Measurements from ENCODE around the gene RNF4.
"Not testable (repeated sequence)": the region's sequence is repeated elsewhere in the genome, so short reads cannot be mapped to it uniquely, and the experiment has no call there.

Gene RNF4

DNA sequence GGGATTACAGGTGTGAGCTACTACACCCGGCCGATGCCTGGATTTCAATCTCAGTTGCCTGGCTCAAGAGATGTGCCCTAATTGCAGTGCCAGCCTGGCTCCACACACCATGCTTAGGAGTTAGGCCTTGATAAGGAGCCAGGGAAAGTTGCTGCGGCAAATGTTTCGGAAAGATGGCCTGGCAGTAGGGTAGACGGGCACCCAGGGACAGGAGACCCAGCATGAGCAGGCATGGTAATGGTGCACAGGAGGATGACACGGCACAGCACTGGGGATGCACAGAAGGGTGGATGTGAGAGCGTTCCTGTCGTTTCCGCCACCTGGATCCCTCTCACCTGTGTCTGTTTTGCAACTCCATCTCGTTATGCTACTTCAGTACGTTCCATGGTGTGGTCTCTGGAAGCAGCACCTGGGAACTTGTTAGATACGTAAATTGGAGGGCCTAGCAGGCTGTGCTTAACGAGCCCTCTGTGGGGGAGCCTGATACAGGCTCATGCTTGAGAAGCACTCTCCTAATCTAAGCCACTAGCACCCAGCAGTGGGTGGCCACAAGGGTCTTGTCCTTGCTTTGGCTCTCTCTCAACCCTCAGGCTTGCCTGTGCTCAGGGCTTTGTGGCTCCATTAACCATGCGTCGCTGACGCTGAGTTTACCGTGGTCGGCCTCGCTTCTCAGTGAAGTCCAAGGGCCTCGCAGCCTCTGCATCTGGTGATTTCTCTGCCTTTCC is 20.3 kb downstream of the RNF4 start:
- FAIRE-seq: no peak

- FAIRE-seq: no peak
These were observed 21.1 kb downstream of the RNF4 start for GRCh38 chr4:2489841-2490552.

GRCh38 chr4:2492970-2493369 is 24.1 kb downstream of the RNF4 start:
- FAIRE-seq: no peak

- no peak for FAIRE-seq
These were observed 26.1 kb downstream of the RNF4 start for GRCh38 chr4:2494992-2495391.

DNA sequence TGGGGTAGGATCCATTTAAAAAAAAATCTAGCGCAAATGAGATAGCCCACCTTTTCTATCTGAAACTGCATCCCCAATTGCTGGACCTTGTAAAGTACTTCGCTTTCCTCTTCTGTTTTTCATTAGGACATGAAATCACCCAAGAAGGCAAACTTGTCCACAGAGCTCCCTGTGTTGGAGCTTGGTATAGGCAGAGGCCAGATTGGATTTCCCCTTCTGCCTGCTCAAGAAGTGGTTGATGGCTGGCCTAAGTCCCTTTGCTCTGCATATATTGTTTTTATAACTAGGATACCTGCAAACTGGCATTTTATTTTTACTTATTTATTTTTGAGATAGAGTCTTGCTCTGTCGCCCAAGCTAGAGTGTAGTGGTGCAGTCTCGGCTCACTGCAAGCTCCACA is 28.4 kb downstream of the RNF4 start:
- no peak for FAIRE-seq

GRCh38 chr4:2497931-2498330 is 29.0 kb downstream of the RNF4 start:
- no peak for FAIRE-seq

- FAIRE-seq: no peak
These were observed 31.6 kb downstream of the RNF4 start for GRCh38 chr4:2500547-2500946.

GRCh38 chr4:2501034-2501594 is 32.2 kb downstream of the RNF4 start:
- FAIRE-seq: no peak

DNA sequence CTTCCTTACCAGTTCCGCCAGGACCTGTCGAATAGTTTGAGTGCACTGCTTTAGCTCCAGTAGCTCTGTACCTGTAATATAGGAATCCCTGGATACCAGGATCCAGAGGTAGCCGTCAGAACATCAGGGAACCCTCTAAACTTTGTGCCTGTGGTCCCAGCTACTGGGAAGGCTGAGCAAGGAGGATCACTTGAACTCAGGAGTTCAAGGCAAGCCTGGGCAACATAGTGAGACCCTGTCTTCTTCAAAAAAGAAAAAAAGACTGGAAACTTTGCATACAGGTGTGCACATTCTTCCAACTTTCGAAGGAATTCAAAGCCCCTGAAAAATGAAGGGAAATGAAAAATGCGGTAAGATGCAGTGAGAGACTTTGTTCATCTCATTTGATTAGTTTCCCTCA is 34.9 kb downstream of the RNF4 start:
- FAIRE-seq: no peak

DNA sequence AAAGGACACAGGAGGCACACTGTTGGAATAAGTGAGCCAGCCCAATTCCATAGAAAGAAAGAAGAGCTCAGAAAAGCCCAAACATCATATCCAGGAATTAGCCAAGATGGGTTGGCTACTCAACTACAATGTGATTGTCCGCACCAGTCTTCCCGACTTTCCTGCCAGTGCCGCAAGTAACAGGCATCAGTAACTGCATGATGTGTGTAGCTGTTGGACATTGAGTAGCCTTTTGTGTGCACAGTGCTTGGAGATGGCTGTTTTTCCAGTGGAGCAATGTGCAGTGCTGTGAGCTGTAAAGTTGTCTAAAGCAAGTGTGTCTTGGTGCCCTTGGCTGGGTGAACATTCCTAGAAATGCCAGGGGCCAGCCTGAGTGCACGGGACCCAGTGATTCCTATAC is 38.4 kb downstream of the RNF4 start:
- no peak for FAIRE-seq

- no peak for FAIRE-seq
These were observed 38.9 kb downstream of the RNF4 start for GRCh38 chr4:2507855-2508254.

DNA sequence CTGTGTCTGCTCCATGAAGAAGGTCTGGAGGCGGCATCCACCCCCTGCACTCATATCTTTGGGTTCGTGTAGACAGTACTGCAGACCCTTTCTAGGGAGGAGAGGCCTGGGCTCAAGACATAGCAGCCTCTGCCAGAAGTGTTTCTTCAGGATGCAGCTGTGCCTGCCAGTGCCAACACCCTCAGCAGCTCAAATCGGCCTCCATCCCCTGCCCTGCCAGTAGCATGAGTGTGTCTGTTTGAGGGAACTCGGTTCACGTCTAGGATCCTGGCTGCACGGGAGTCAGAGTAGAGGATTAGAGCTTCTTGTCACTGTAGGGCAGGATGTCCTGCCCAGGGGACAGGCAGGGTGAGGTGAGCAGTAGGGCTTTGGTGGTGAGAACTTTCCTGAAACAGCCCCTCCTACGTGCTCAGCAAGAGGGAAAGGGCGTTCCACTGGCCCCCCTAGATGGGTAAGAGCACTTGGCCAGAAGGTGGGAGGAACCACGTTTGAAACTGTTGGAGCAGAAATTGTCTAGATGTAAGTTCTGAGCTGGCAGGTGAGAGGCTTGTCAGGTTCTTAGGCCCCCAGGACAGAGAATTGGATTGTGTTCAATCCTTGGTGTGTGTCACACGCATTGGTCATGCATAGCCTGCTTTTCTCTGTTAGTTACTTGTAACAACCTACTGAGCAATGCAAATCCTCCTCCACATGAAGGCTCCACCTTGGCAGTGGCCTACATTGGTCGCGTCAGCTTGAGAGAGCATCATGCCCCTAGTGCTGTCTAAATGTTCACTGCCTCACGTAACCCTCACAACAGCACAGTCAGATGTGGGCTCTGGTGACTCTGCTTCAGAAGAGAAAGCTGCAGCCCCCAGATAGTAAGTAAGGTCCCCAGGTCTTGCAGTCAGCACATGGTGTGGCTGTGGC is 41.7 kb downstream of the RNF4 start:
- FAIRE-seq: no peak

GRCh38 chr4:2511645-2512131 is 42.8 kb downstream of the RNF4 start:
- FAIRE-seq: no peak

DNA sequence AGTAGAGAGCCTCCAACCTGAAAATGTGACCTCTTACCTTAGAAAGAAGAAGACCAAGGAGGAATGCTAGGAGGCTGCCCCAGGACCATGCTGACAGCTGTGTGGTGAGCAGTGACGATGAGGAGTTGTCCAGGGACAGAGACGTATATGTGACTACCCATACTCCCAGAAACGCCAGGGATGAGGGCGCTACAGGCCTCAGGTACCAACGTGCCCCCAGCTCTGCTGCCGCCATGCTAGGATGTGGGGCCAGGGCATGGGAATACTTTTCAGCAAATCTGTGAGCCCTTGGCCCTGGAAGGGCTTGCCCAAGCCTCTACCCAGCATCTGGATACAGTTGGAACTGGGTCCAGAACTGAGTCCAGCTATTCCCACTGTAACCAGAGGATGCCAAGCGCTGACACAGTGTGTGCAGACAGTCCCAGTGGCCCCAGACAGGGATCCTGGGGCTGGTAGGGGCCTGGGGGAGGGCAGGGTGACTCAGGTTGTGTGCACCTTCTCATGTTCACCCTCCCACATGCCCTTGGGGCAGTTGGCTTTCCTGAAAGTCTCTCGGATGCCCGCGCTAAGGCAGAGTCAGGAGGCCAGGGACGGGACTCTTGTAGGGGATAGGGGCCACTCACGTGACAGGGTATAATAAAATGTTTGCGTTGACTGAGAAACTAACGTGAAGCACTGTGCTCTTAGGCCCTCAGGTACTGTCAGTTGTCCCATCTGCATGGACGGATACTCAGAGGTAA is 43.7 kb downstream of the RNF4 start:
- no peak for FAIRE-seq

GRCh38 chr4:2514193-2514592 is 45.3 kb downstream of the RNF4 start:
- not testable (repeated sequence) for FAIRE-seq

DNA sequence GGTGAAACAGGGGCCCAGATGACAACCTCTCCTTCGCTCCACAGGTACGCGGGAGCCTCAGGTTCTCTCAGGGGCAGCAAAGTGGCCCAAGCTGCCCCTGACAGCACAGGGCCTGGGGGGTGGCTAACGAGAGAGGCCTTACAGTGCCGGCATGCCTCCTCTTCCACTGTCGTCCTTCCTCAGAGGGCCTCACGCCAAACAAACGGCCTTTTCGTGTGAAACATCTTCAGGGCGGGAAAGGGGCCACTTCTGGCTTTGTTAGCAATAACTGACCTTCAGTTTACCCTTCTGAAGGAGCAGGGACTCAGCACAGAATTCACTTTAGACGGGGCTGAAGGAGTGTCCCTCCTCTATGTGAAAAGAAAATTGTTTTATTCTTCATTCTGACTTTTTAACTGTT is 46.0 kb downstream of the RNF4 start:
- FAIRE-seq: not testable (repeated sequence)

DNA sequence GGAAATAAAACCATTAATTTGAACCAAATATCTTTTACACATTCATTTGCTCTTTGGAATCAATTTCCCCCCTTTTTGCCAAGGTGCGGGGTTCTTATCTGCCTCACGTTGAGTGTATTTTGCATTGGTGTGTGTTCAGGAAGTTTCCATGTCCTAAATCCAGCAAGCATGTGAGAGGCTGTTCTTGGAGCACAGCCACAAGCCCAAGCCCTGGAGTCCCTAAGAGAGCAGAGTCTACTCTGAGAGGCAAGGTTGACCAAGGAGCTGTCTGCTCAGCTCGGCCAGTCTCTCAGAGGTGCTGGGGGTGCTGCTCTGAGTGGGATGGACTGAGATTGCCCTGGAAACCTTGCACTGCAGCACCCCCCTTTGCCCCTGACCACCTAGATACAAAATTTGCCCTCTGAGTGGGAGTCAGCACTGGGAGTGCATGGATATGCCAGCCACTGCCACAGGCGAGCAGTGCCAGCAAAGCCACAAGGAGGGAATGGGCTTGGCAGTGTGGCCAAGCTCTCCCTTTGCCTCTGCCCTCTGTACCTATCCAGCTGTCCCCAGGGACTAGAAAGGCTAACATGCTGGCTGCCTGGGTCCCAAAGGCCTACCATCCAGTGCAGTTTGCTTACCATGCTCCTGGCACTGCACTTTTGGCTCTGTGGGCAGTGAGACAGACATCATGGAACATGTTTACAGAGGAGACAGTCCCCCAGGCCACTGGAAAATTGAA is 47.1 kb downstream of the RNF4 start:
- FAIRE-seq: no peak

- FAIRE-seq: no peak
These were observed 47.7 kb downstream of the RNF4 start for GRCh38 chr4:2516635-2517034.

GRCh38 chr4:2526559-2526958 is 57.7 kb downstream of the RNF4 start:
- FAIRE-seq: no peak

- no peak for FAIRE-seq
These were observed 66.0 kb downstream of the RNF4 start for GRCh38 chr4:2534904-2535375.

Measured in colon (tissue), 2 donors.